BJ (cell line): ENCODE results near the gene CELF1. TPM values are rescaled to one million over a fixed set of nuclear protein-coding genes. Genes with fewer than 3 reads are reported as not detected.
A peak's percentile ranks its signal among the peaks of the same experiment; 100 is the strongest.

Experiments used
- CTCF ChIA-PET: fragments of 350-600 bp; formaldehyde crosslinking; extraction: SDS; loops from one replicate; lab custom pipeline; 2021; ENCODE audit warnings: antibody characterized with exemption, inconsistent platforms; lab: Yijun Ruan, JAX
- POLR2A ChIA-PET: fragments of 300-600 bp; sonication (Branson Sonifier 250); formaldehyde crosslinking; extraction: SDS; loops from one replicate; lab custom pipeline; 2021; ENCODE audit warnings: antibody characterized with exemption; lab: Charles Lee
- DNase-seq: peaks from one replicate; pipeline ENCODE4 v3.0.0-alpha.2; 2011; ENCODE audit warnings: low read depth
- H3K27me3 ChIP-seq: 2 replicates; pipeline ENCODE4 v1.6.0; 2011; ENCODE audit warnings: low read length; ENCODE audit not compliant: control insufficient read depth, insufficient read depth
- H3K36me3 ChIP-seq: 2 replicates; pipeline ENCODE4 v1.5.1; 2011; ENCODE audit warnings: low read length; ENCODE audit not compliant: control insufficient read depth, insufficient read depth
- H3K4me3 ChIP-seq: 2 replicates; pipeline ENCODE4 v1.5.1; 2011; ENCODE audit warnings: low read depth, mild to moderate bottlenecking, control low read depth, low read length
- CTCF ChIP-seq: IDR thresholded peaks from 2 replicates; pipeline ENCODE4 v1.5.1; 2011; ENCODE audit warnings: low read depth, mild to moderate bottlenecking, control low read depth, inconsistent platforms, low read length, moderate library complexity; ENCODE audit not compliant: insufficient read depth
- polyA plus RNA-seq: library from polyadenylated mRNA; depleted of rRNA; stranded (reverse); fragments of >200 nt; gene quantifications from 2 replicates; pipeline ENCODE4 v1.2.3, GENCODE V29; 2011

Gene CELF1
- polyA plus RNA-seq, 1 experiment, result 73.5 TPM

GRCh38 chr11:47433157-47433556 lies 119.8 kb downstream of the CELF1 start:
- peak; percentile 46 for DNase-seq

GRCh38 chr11:47431356-47432083 lies 121.4 kb downstream of the CELF1 start:
- no peaks in the 10 kb centered on the region for H3K36me3 ChIP-seq
- H3K27me3 ChIP-seq, result no peaks in the 10 kb centered on the region
- POLR2A ChIA-PET, result no interaction called here
- H3K4me3 ChIP-seq, result no peak overlapping the region
- DNase-seq, result no peak
- CTCF ChIA-PET, result no interaction called here
- TF ChIP-seq CTCF, result no peak

More at GRCh38 chr11:47433157-47433556, 119.8 kb downstream of the CELF1 start:
- Histone ChIP-seq H3K27me3 (no peaks in the 10 kb centered on the region), H3K4me3 (no peak overlapping the region), H3K36me3 (no peaks in the 10 kb centered on the region)
- CTCF ChIA-PET, result interaction anchor here (1.5 kb wide), 1 partner anchor 24 kb away, joined by 3 read pairs; the partner anchor contains the start of gene SLC39A13
- TF ChIP-seq CTCF, result no peak
- POLR2A ChIA-PET, result no interaction called here

- H3K27me3 ChIP-seq, result no peaks in the 10 kb centered on the region
- ChIA-PET POLR2A (no interaction called here), CTCF (no interaction called here)
- no peak overlapping the region for H3K4me3 ChIP-seq
- TF ChIP-seq CTCF, result no peak
- no peaks in the 10 kb centered on the region for H3K36me3 ChIP-seq
- DNase-seq, result no peak
Observed at GRCh38 chr11:47430524-47430923, 122.4 kb downstream of the CELF1 start.

- Histone ChIP-seq H3K27me3 (no peaks in the 10 kb centered on the region), H3K36me3 (peaks cover 22% of the 10 kb centered on the region), H3K4me3 (peak within 1 kb of the TSS; percentile 82)
- no peak for TF ChIP-seq CTCF
- POLR2A ChIA-PET, result no interaction called here
- CTCF ChIA-PET, result interaction anchor here (1.0 to 2.8 kb wide), 6 partner anchors 9 to 52 kb away, joined by 3 to 15 read pairs (median 4); no protein-coding TSS in a partner anchor
- peak; percentile 64 for DNase-seq
Observed at GRCh38 chr11:47426062-47426956, 126.6 kb downstream of the CELF1 start, which contains the start of gene PSMC3. Gene PSMC3, minus strand, starts transcription at chr11:47426439. Its CDS starts 160 bp downstream, at chr11:47426279.

- no peak for DNase-seq
- Histone ChIP-seq H3K27me3 (no peaks in the 10 kb centered on the region), H3K4me3 (peak overlapping the region; percentile 82), H3K36me3 (peaks cover 25% of the 10 kb centered on the region)
- TF ChIP-seq CTCF, result no peak
- ChIA-PET POLR2A (no interaction called here), CTCF (interaction anchor here (0.9 to 2.8 kb wide), 4 partner anchors 10 to 51 kb away, joined by 3 to 15 read pairs (median 4); no protein-coding TSS in a partner anchor)
Observed at GRCh38 chr11:47425611-47426010, 127.3 kb downstream of the CELF1 start.
